Stimulated activated CD4-positive, alpha-beta T cell treated with anti-CD3 and anti-CD28 coated beads, Interleukin-12 subunit alpha, Interleukin-12 subunit beta, amount 100 ng/mL, for 4 hours (primary cell): ENCODE measurements around the gene LPA.
A peak's percentile ranks its signal among the peaks of the same experiment; 100 is the strongest.
"Not testable (repeated sequence)": the region's sequence is repeated elsewhere in the genome, so short reads cannot be mapped to it uniquely, and the experiment has no call there.

Experiments
- DNase-seq: peaks from one replicate; pipeline ENCODE4 v3.0.0-alpha.2; 2020

Gene LPA

DNA sequence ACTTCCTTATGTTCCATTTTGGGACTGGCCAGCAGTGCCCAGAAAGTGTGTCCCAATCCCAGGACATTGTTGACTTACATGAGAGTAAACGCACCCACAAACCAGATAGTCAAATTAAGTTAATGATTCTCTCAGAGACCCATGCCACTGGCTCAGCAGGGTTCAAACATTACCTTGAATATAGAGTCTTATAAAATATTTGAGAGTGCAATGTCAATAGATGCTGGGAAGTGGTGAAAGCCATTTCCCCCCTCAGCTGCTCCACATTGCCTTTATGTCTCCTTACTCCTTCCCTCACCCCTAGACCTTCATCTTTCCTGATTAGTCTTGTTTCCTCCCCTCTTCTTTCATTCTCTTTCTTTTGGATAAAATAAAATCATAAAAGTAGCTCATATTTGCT is at the start of gene LPA:
TSS of gene LPA (minus strand) at position 78 of the 400 bp plus-strand sequence. CDS start at position 17, 61 bp downstream.
- not testable (repeated sequence) for DNase-seq

DNA sequence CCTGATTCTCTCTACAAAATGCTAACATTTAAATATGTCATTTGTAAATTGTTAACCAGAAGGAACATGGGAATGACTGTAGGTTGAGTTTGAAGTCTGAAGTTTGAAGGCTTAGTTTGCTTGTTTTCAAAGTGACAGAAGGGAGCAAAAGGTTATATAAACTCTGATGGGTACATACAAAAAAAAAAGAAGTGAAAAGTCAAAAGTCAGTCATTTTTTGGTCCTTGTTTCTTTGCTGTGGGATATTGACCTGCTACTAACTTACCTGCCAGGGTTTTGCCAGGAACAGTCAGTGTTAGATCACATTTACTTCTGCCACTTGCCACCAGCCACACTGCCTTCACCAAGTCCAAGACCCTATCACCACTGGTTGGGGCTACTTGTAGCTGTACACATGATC is 44.9 kb upstream of the LPA start:
- not testable (repeated sequence) for DNase-seq

DNA sequence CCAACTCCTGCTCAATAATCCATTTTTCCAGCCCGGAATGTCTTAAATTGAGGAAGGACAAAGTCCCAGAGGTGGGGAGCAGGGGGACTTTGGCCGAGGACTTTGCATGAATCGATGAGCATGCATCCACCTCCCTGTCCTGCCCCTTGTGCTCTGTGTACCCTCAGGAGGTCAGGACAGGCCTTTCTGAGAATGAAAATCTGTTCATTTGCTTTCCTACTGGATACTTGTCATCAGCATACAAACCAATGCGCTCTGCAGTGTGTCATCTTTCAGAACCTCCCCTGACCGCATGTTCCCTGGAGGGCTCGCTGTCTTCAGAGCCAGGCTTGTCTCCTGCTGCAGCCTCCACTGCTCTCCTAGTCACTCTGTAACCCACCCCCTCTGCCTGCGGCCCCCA is 40.6 kb upstream of the LPA start:
- DNase-seq, result not testable (repeated sequence)

- DNase-seq, result not testable (repeated sequence)
Observed at GRCh38 chr6:160701918-160702680, 38.0 kb upstream of the LPA start, which contains the start of gene PLG. Gene PLG, plus strand, starts transcription at chr6:160702244. Its CDS starts 61 bp downstream, at chr6:160702305.

DNA sequence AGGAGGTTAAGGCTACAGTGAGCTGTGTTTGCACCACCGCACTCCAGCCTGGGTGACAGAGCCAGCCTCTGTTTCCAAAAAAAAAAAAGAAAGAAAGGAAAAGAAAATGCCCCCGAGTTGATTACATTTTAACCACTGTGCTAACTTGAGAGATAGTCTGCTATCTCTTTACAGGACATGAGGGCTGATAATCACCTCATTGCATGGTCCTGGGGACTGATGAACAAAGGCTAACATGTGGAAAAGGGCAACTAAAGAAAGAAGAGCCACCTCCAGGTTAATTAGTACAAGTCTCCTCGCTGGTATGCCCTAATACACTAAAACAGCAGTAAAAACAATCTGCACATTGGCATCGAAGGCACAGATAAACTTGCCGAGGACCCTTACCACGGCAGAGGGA is 33.8 kb upstream of the LPA start:
- no peak for DNase-seq

DNA sequence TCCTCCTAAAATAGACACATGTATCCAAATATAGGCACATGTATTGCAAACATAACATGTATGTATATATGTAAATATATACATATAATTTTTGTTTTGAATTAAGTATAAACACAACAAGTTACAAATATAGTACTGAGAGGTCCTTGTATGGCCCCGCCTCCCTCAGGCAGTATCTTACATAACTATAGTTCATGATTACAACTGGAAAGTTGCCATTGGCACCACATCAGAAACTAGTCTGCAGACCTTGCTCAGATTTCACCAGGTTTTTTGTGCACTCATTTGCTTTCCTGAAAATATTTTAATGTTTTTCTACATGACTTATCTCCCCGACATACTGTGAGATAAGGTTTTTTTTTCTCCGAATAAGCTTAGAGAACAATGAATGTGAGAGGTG is 32.8 kb upstream of the LPA start:
- DNase-seq, result not testable (repeated sequence)

DNA sequence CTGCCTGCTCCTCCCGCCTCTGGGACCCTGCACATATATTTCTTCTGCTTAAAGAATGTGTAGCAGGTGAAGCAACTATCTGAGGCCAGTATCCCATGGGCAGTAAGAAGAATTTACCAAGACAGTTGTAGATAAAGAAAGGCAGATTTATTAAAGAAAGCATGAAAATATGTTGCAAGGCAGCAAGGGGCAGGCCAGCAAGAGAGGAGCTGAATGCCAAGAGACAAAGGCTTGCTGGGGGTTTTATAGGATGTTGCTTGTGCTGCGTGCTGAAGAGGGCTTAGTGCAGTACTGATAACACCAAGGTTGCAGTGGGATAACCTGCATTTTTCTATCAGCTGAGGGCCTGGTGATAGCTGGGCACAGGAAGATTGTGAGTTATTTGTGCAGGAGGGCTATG is 31.5 kb upstream of the LPA start:
- DNase-seq, result not testable (repeated sequence)

DNA sequence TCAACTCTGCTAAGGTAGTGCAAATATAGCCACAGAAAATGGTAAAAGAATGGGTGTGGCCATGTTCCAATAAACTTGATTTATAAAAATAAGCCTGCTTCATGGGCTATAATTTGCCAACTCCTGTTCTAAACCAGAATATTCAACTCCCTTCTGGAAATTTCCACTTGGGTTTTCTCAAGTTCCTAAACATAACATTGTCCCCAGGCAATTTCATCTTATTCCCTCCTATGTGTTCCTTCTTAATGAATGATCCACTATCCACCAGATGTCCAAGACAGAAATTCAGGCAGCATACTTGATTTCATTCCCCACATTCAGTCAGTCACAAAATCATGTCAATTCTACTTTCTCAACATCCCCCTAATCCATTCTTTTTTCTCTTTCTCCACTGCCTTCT is 30.9 kb upstream of the LPA start:
- not testable (repeated sequence) for DNase-seq

DNA sequence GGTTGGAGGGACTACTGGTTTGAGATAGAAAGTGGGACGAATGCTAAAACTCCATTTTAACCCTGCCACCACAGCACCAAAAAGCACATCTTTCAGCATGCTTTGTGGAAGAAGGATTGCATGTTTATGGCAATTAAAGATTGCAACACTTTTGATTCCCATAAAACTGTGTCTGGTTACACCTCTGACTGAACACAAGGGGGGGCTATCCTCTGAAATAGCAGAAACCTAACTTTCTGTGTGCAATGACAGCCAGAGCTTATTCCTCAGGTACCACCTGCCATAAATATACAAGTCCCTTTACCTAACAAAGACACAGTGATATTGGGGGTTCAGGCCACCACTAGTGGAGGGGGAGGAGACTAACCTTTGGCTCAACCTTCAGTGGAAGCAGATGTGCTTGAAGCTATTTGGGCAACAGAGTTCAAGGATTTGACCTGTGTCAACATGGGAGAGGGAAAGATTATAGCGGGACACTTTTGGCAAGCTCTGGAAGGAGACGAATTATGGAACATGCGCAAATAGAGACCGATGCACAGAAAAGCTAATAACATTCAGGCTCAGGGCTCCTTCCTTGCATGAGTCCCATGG is 28.4 kb upstream of the LPA start:
- DNase-seq, result no peak

GRCh38 chr6:160691617-160692016 is 27.5 kb upstream of the LPA start:
- DNase-seq, result no peak

GRCh38 chr6:160690458-160690857 is 26.4 kb upstream of the LPA start:
- DNase-seq, result no peak

- DNase-seq, result no peak
Observed at GRCh38 chr6:160685762-160686450, 21.8 kb upstream of the LPA start.

DNA sequence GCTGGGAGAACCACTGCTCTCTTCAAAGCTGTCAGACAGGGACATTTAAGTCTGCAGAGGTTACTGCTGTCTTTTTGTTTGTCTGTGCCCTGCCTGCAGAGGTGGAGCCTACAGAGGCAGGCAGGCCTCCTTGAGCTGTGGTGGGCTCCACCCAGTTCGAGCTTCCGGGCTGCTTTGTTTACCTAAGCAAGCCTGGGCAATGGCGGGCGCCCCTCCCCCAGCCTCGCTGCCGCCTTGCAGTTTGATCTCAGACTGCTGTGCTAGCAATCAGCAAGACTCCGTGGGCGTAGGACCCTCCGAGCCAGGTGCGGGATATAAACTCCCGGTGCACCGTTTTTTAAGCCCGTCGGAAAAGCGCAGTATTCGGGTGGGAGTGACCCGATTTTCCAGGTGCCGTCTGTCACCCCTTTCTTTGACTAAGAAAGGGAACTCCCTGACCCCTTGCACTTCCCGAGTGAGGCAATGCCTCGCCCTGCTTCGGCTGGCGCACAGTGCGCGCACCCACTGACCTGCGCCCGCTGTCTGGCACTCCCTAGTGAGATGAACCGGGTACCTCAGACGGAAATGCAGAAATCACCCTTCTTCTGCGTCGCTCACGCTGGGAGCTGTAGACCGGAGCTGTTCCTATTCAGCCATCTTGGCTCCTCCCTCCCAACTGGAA is 21.2 kb upstream of the LPA start:
- not testable (repeated sequence) for DNase-seq

DNA sequence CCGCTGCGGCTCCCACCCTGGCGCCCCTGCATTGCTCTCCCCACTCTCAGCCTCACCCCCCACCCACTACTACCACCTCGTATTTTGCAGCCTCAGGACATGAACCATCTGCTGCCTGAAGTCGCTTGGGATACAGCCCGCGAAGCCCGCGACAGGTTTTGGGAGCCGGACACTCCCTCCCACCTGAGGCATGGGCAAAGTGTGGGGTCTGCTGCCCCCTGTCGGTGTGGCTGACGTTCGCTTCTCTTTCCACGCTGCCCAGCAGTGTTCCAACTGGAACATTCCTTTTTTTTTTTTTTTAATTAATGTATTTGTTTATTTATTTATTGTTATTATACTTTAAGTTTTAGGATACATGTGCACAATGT is 15.3 kb upstream of the LPA start:
- no peak for DNase-seq

DNA sequence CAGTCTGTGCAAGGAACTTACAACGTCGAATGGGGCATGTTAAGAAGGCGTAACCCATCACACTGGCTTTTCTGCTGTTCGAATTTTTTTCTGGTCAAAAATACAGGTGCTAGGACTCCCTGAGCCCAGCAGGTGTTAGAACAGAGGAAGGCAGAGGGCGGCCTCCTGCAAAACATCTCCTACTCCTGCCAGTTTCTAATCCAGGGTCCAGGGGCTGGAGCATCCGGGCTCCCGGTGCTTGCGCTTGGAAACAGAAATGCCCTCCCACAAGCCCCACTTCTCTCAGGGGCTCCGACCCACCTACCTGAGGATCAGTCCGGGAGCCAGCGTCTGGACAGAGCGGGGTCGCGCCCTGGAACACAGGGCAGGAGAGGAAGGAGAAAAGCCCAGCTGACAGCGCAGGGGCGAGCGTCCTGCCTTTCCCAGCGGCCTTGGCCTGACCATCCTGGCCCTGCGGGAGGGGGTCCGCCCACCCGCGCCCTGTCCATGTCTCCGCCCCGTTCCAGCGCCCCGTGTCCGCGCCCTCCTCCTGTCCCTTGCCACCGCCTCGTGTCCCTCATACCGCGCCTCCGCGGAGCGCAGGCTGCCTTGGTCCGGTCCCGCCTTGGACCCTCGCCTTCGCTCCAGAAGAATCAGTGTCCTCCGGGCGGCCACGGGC is 14.8 kb upstream of the LPA start:
- no peak for DNase-seq

DNA sequence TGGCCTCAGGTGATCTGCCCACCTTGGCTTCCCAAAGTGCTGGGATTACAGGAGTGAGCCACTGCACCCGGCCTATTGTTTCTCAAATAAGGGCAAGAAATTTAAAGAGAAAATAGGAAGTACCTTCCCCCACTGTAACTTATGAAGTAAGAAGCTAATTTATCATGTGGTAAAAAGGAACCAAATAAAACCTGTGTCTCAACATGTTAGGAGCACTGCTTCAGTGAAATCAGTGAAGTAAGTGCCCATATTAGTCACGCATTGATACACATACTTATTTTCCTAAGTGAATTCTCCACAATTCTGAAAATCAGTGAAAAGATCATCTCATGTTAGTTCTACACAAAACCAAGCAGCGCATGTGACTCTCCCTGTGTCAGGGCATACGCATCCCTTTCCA is 14.2 kb upstream of the LPA start:
- DNase-seq, result no peak

GRCh38 chr6:160676418-160676817 is 12.3 kb upstream of the LPA start:
- not testable (repeated sequence) for DNase-seq

GRCh38 chr6:160668589-160668988 is 4.5 kb upstream of the LPA start:
- no peak for DNase-seq

DNA sequence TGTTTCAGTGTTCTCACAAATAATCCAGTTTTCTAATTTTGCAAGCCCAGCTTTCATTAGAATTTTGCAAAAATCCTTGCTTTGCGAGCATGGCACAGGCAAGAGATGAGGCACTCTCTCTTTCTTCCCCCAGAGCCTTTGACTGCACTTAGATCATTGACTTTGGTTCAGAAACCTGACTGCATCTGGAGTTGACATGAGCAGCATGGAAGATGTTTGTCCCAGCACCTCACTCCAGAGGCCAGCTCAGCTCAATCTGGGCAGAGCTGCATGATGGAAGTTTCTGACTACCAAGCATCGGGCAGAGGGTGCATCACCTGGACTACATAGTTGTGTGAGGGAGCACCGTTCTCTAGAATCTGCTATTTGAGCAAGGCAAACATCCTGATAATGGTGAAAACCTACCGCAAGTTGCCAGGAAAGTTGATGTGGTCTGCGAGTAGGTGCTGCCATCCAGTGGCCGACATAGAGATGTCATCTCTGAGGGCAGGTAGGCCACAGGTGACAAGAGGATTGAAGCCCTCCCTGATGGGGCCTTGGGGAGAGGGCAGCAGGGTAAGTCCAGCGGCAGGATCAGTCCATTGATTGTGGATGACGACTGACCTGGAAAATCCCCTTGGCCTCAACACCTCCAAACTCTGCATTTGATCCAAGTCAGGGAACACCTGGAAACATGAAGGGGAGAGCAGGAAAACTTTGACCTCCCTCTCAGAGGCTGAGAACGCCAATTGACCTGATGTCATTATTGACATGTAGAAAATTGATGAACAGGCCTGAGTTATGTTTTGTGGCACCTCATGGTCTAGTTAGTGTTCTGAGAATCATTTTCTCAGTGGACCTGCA is 3.8 kb upstream of the LPA start:
- DNase-seq, result peak; percentile 9

- no peak for DNase-seq
Observed at GRCh38 chr6:160662842-160663241, 1.2 kb downstream of the LPA start.

- no peak for DNase-seq
Observed at GRCh38 chr6:160662429-160662828, 1.6 kb downstream of the LPA start.

- no peak for DNase-seq
Observed at GRCh38 chr6:160661216-160661615, 2.9 kb downstream of the LPA start.
